LNCAP (cell line): ENCODE measurements around the gene PTH1R.

Experiments
- TF ChIP-seq, protein P1 (sequence below): fragments of 450-650 bp; IDR thresholded peaks from 2 replicates; pipeline ENCODE4 v1.5.1; 2017; ENCODE audit warnings: mild to moderate bottlenecking

The PTH1R gene

DNA sequence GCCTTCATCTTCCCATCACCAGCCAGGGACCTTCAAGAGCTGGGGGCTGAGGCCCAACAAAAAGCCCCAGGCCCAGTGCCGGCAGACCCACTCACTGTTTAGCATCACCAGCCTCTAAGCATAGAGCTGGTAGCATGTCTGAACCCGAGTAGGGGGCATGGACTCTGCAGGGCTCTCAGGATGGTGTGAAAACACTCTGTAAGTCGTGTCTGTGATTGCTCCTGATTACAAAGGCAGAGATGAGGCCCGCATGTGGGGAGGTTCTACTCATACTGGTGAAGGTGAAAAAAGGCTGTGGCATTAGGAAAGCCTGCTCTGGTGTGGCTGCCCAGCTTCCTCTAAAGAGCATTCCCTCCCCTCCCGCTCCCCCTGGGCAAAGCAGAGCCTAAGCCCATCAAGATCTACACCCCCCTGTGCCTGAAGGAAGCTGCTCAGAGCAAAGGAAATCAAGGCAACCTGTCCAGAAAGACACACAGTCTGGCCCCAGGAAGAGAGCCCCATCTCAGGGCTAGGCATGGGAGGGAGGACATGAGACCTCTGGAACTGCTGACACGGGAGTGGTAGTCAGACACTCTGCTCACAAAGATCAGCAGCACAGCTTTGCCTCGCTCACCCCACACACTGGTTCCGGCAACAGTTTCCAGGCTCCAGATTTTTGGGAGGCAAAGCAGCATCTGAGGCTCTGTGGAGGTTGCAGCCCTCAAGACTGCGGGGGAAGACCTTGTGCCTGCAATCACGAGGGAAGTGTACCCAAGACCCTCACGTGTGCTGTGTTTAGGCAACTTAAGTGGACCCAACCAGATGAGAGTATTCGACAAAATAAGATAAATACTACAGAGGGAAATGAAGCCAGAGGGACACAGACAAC lies 62.3 kb downstream of the PTH1R start:
- TF ChIP-seq, protein P1, sequence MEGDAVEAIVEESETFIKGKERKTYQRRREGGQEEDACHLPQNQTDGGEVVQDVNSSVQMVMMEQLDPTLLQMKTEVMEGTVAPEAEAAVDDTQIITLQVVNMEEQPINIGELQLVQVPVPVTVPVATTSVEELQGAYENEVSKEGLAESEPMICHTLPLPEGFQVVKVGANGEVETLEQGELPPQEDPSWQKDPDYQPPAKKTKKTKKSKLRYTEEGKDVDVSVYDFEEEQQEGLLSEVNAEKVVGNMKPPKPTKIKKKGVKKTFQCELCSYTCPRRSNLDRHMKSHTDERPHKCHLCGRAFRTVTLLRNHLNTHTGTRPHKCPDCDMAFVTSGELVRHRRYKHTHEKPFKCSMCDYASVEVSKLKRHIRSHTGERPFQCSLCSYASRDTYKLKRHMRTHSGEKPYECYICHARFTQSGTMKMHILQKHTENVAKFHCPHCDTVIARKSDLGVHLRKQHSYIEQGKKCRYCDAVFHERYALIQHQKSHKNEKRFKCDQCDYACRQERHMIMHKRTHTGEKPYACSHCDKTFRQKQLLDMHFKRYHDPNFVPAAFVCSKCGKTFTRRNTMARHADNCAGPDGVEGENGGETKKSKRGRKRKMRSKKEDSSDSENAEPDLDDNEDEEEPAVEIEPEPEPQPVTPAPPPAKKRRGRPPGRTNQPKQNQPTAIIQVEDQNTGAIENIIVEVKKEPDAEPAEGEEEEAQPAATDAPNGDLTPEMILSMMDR: no peak

DNA sequence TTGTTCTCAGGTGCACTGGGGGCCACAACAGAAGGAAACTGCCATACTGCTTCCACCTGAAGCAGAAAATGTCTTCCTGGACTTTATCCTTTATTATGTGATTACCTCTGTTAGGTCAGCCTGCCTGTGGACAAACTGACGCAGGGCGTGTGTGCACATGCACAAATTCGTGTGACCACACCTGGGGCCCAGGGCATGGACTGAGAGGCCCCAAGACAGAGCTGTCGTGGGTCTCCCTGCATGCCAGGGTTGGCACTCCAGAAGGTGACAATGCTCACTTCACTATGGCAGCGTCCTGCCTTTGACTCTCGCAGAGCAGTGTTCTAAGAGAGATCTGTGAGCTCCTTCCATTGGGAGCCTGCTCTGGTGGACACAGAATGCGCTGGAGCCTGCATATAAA lies 64.6 kb downstream of the PTH1R start:
- TF ChIP-seq, protein P1: no peak

DNA sequence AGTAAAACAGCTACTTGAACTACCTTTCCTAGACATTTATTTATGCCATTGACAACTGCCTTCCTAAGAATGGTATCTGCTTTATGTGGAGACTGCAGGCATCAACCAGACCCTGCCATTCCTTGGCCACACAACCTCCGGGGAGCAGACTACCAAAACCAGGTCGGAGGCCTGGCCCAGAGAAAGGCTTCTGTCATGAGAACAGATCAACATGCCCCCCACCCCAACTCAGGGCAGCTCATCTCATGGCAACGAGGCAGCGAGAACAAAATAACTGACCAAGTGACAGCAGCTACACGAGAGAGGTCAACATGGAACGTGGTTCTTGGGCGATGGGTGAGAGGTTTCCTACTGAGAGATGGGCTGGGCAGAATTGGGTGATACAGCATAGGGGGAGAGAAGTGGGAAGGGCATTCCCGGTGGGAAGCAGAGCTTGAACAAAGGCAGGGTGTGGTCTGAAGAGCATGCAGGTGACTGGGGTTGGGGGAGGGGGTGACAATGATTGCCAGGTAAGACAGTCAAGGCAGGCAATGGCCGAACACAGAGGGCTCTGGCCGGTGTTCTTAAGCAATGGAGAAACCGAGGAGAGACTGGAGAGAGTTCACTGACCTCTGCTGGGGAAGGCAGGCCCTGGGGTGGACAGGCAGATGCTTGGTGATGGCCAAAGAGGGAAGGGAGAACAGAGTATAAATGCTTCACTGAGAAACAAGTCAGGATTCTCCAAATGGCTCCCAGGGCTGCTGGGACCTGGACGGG lies 65.1 kb downstream of the PTH1R start:
- TF ChIP-seq, protein P1: no peak

DNA sequence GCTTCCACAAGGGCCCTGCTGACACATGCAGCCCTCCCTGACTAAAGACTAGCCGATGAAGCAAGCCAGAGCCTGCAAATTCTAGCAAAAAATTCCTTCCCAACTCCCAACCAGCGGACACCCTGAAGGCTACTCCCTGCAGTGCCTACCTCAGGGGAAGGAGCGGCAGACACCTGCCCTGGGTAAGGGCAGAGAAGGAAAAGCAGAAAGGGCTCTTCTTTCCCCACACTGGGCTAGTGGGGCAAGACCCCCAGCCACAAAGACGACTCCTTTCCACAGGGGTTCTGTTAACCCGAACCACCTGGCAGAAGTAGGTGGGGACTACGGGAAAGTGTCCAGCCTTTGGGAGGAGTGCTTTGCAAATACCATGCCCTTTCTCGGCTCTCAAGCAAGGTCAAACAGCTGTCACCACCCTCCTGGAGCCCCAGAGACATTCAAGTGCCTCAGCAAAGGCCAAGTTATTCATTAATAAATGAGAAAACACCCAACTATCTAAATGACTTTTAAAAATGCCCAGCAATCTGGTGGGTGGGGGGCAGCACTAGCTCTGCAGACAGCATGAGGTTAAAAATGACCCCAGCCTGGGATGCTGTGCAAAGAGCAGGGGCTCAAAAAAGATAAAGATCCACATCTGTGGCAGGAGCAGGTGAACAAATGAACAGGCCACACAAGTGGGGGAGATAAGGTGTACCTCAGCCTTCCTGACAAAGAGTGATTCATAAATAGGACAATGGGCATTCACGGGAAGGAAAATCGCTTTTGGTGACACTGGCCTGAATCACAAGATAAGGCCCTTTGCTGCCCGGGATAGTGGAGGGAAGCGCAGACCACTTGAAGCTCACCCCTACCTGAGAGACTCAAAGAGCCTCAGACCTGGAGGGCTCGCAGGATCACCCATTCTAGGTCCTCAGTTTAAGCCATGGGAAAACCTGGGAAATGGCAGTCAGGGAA lies 66.0 kb downstream of the PTH1R start:
- TF ChIP-seq, protein P1: no peak

DNA sequence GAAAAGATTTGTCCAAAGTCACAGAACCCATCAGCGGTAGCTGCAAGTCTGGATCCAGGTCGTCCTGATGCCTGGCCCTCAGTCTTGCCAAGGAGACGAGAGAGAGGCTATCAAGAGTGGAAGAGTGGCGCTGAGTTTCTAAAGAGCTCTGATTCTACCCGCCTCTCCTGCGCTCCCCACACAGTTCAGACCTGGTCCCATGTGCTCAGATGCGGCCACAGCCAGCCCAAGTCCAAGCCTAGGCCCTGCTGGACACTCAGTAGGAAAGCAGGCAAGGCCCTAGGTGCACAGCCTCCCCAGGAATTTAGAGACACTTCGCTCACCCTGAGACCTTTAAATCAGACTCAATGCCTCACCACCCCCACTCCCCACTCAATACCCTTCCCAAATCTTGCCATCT lies 66.7 kb downstream of the PTH1R start:
- TF ChIP-seq, protein P1: no peak

DNA sequence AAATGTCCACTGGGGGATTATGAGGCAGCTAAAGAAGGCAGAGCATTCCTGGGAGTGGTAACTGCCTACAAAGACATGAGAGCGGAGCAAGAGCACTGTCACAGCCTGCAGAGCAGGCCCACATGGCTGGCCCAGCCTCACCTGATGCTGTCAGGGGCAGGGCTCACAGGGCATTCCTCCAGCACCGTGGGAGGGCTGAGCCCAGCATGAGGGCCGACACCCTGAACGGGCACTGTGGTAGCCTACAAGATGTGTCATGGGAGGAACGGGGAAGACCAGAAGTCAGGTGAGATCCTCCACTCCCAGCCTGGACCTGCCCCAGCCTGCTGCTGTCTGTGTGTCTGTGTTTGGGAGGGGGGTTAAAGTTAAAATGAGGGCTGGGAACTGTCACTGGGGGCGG lies 68.9 kb downstream of the PTH1R start:
- TF ChIP-seq, protein P1: no peak
